Keratinocyte (primary cell): Measurements from ENCODE around the gene SPECC1. TPM values are rescaled to one million over a fixed set of nuclear protein-coding genes. Genes with fewer than 3 reads are reported as not detected.
A peak's percentile ranks its signal among the peaks of the same experiment; 100 is the strongest.

Experiments used
- DNase-seq: peaks from one replicate; pipeline ENCODE4 v3.0.0-alpha.2; 2011; ENCODE audit warnings: low read depth, missing footprints, low spot score
- FAIRE-seq: peaks from 2 replicates; lab custom pipeline; 2011; peaks lifted over from hg19 to GRCh38; lab: Jason Lieb, UNC
- H2AFZ ChIP-seq: 2 replicates; pipeline ENCODE4 v1.6.0; 2012; ENCODE audit warnings: low read length, control low read depth, inconsistent platforms; ENCODE audit not compliant: control insufficient read depth
- H3K27ac ChIP-seq: 2 replicates; pipeline ENCODE4 v1.5.1; 2011; ENCODE audit warnings: low read length; ENCODE audit not compliant: control insufficient read depth, insufficient read depth
- H3K27me3 ChIP-seq: 3 replicates; pipeline ENCODE4 v1.6.0; 2011; ENCODE audit warnings: low read length; ENCODE audit not compliant: control insufficient read depth, insufficient read depth; ENCODE audit errors: extremely low read depth
- H3K36me3 ChIP-seq, 2 experiments: 2 replicates in 1 of 2; 3 replicates in 1 of 2; pipeline ENCODE4 v1.5.1; 2011; ENCODE audit warnings: low read length in 2 of 2, mild to moderate bottlenecking in 1 of 2; ENCODE audit not compliant: control insufficient read depth in 2 of 2, insufficient read depth in 2 of 2; ENCODE audit errors: extremely low read depth in 1 of 2
- H3K4me1 ChIP-seq: 3 replicates; pipeline ENCODE4 v1.5.1; 2011; ENCODE audit warnings: low read length; ENCODE audit not compliant: control insufficient read depth, insufficient read depth; ENCODE audit errors: extremely low read depth
- H3K4me2 ChIP-seq: 3 replicates; pipeline ENCODE4 v1.6.0; 2011; ENCODE audit warnings: low read depth, low read length; ENCODE audit not compliant: control insufficient read depth, insufficient read depth; ENCODE audit errors: extremely low read depth
- H3K4me3 ChIP-seq, 3 experiments: fragments of 200-600 bp in 1 of 3; sonication (generic) in 1 of 3; 2 replicates in 2 of 3; 3 replicates in 1 of 3; pipeline ENCODE4 v1.5.1; 2011 to 2016; ENCODE audit warnings: low read length in 3 of 3, mild to moderate bottlenecking in 3 of 3, control low read depth in 2 of 3, inconsistent platforms in 1 of 3, low read depth in 1 of 3, mixed read lengths in 1 of 3, mixed run types in 1 of 3, moderate library complexity in 1 of 3; ENCODE audit not compliant: control insufficient read depth in 2 of 3, insufficient read depth in 2 of 3; ENCODE audit errors: extremely low read depth in 1 of 3
- H3K79me2 ChIP-seq: 2 replicates; pipeline ENCODE4 v1.6.0; 2012; ENCODE audit warnings: low read length; ENCODE audit not compliant: control insufficient read depth, insufficient read depth
- H3K9ac ChIP-seq: 3 replicates; pipeline ENCODE4 v1.6.0; 2011; ENCODE audit warnings: low read length; ENCODE audit not compliant: control insufficient read depth, insufficient read depth; ENCODE audit errors: extremely low read depth
- H3K9me1 ChIP-seq: 3 replicates; pipeline ENCODE4 v1.6.0; 2011; ENCODE audit warnings: low read length; ENCODE audit not compliant: control insufficient read depth, insufficient read depth; ENCODE audit errors: extremely low read depth
- H3K9me3 ChIP-seq: 2 replicates; pipeline ENCODE4 v1.5.1; 2012; ENCODE audit warnings: low read depth, low read length; ENCODE audit not compliant: control insufficient read depth
- H4K20me1 ChIP-seq: 3 replicates; pipeline ENCODE4 v1.6.0; 2011; ENCODE audit warnings: low read length; ENCODE audit not compliant: control insufficient read depth, insufficient read depth; ENCODE audit errors: extremely low read depth
- EZH2 ChIP-seq: IDR thresholded peaks from one replicate; pipeline ENCODE4 v1.6.1; 2012; ENCODE audit warnings: inconsistent platforms, mild to moderate bottlenecking, low read length, moderate library complexity
- dilution Hi-C: fragments of 300-500 bp; cut with MboI; formaldehyde crosslinking; loops from one replicate; pipeline ENCODE4 v1.7.0; 2020; ENCODE audit warnings: low sequenced_read_pairs; ENCODE audit not compliant: extremely low pct_ligation_motif_present
- polyA plus RNA-seq, 5 experiments: library from polyadenylated mRNA; depleted of rRNA in 3 of 5; stranded (reverse) in 3 of 5; stranded (forward) in 1 of 5; unstranded in 1 of 5; fragments of >200 nt; gene quantifications; 1 replicate in 1 of 5; 2 replicates in 3 of 5; 3 replicates in 1 of 5; pipeline versions ENCODE4 v1.2.1 to v1.2.3, GENCODE V29; 2011 to 2012; ENCODE audit warnings: missing spikeins in 2 of 5, low read depth in 1 of 5, low replicate concordance in 1 of 5
- TF ChIP-seq, protein P1 (sequence below), 3 experiments: IDR thresholded peaks in 1 of 3; conservative IDR thresholded peaks in 1 of 3; optimal IDR thresholded peaks in 1 of 3; 2 replicates in 2 of 3; 3 replicates in 1 of 3; pipeline versions ENCODE3 to v1.5.1; 2011; ENCODE audit warnings: low read length in 3 of 3, mild to moderate bottlenecking in 3 of 3, moderate library complexity in 2 of 3, control low read depth in 1 of 3, inconsistent platforms in 1 of 3; ENCODE audit not compliant: insufficient read depth in 2 of 3; ENCODE audit errors: extremely low read depth in 1 of 3

SPECC1 gene
- polyA plus RNA-seq, 1 donor (not counting 4 experiments of a cell fraction or from before 2014, with no cell fraction given) = 20.9 TPM

DNA sequence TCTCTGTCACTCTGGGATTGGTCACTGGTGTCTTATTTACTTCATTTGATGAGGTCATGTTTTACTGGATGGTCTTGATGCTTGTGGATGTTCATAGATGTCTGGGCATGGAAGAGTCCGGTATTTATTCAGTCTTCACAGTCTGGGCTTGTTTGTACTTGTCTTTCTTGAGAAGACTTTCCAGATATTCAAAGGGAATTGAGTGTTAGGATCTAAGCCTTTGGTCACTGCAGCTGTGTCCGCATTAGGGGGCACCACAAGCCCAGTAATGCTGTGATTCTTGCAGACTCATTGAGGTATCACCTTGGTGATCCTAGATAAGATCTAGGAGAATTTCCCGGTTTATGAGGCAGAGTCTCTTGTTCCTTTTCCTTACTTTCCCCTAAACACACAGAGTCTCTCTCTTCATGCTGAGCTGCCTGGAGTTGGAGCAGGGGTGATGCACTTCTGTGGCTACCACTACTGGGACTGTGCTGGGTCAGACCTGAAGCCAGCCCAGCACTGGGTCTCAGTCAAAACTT is 214.7 kb downstream of the SPECC1 start:
- peaks cover 20% of the 10 kb centered on the region for H3K4me1 ChIP-seq
- DNase-seq = peak; percentile 35
- H3K27me3 ChIP-seq = no peaks in the 10 kb centered on the region
- H3K4me2 ChIP-seq = peak overlapping the region; percentile 57
- H4K20me1 ChIP-seq = no peaks in the 10 kb centered on the region
- no peak overlapping the region for H3K9ac ChIP-seq
- dilution Hi-C loops = no loop called here
- H3K4me3 ChIP-seq = peak overlapping the region in 1 of 3 experiments; percentile 6
- no peaks in the 10 kb centered on the region for H3K9me1 ChIP-seq
- FAIRE-seq = peak; percentile 64
- no peak overlapping the region for H3K27ac ChIP-seq
- no peaks in the 10 kb centered on the region for H3K9me3 ChIP-seq
- H3K79me2 ChIP-seq = peaks cover 11% of the 10 kb centered on the region
- H2AFZ ChIP-seq = no peak overlapping the region
- H3K36me3 ChIP-seq = peaks cover 0 to 8% of the 10 kb centered on the region in 2 experiments
- TF ChIP-seq, protein P1, sequence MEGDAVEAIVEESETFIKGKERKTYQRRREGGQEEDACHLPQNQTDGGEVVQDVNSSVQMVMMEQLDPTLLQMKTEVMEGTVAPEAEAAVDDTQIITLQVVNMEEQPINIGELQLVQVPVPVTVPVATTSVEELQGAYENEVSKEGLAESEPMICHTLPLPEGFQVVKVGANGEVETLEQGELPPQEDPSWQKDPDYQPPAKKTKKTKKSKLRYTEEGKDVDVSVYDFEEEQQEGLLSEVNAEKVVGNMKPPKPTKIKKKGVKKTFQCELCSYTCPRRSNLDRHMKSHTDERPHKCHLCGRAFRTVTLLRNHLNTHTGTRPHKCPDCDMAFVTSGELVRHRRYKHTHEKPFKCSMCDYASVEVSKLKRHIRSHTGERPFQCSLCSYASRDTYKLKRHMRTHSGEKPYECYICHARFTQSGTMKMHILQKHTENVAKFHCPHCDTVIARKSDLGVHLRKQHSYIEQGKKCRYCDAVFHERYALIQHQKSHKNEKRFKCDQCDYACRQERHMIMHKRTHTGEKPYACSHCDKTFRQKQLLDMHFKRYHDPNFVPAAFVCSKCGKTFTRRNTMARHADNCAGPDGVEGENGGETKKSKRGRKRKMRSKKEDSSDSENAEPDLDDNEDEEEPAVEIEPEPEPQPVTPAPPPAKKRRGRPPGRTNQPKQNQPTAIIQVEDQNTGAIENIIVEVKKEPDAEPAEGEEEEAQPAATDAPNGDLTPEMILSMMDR (optimal IDR thresholded peaks at IDR 0.05 in 1 of 3, IDR thresholded peaks at IDR 0.05 in 1 of 3, conservative IDR thresholded peaks at IDR 0.05 in 1 of 3; ENCODE audit: extremely low read depth in 1 of 3, insufficient read depth in 2 of 3, low read length in 3 of 3) = peak in 1 of 3 experiments; percentile 14
- no peak for TF ChIP-seq EZH2

DNA sequence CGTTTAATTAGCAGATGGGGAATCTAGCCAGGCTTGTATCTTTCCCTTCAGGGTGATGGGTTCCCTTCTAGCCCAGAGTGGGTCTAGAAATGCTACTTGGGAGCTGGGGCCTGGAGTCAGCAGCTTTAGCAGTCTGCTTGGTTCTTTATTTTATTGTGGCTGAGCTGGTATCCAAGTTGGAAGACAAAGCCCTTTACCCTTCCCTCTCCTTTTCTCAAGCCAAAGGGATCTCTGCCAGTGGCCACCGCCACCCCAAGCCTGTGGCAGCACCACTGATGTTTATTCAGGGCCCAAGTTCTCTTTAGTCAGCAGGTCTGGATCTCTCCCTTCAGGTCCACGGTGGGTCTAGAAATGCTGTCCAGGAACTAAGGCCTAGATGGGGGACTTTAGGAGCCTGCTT is 215.2 kb downstream of the SPECC1 start:
- no peaks in the 10 kb centered on the region for H3K9me1 ChIP-seq
- H3K79me2 ChIP-seq = peaks cover 8% of the 10 kb centered on the region
- dilution Hi-C loops = no loop called here
- no peak overlapping the region for H3K4me3 ChIP-seq
- no peak overlapping the region for H3K9ac ChIP-seq
- TF ChIP-seq, protein P1 (optimal IDR thresholded peaks at IDR 0.05 in 1 of 3, IDR thresholded peaks at IDR 0.05 in 1 of 3, conservative IDR thresholded peaks at IDR 0.05 in 1 of 3; ENCODE audit: extremely low read depth in 1 of 3, insufficient read depth in 2 of 3, low read length in 3 of 3) = no peak
- FAIRE-seq = no peak
- DNase-seq = no peak
- peaks cover 20% of the 10 kb centered on the region for H3K4me1 ChIP-seq
- H3K27ac ChIP-seq = no peak overlapping the region
- H3K9me3 ChIP-seq = no peaks in the 10 kb centered on the region
- peaks cover 2 to 8% of the 10 kb centered on the region in 2 experiments for H3K36me3 ChIP-seq
- no peak overlapping the region for H2AFZ ChIP-seq
- H3K27me3 ChIP-seq = no peaks in the 10 kb centered on the region
- peak overlapping the region; percentile 57 for H3K4me2 ChIP-seq
- H4K20me1 ChIP-seq = no peaks in the 10 kb centered on the region
